ENCODE measurements around the gene CIZ1. TPM values are rescaled to one million over a fixed set of nuclear protein-coding genes. Genes with fewer than 3 reads are reported as not detected.
A peak's percentile ranks its signal among the peaks of the same experiment; 100 is the strongest.

Gene CIZ1
- total and polyA plus RNA-seq, 9 of the 15 experiments (the other 6 are each of a cell fraction or from before 2014, with no cell fraction given) = 6.6 to 329 (median 87.8) TPM

DNA sequence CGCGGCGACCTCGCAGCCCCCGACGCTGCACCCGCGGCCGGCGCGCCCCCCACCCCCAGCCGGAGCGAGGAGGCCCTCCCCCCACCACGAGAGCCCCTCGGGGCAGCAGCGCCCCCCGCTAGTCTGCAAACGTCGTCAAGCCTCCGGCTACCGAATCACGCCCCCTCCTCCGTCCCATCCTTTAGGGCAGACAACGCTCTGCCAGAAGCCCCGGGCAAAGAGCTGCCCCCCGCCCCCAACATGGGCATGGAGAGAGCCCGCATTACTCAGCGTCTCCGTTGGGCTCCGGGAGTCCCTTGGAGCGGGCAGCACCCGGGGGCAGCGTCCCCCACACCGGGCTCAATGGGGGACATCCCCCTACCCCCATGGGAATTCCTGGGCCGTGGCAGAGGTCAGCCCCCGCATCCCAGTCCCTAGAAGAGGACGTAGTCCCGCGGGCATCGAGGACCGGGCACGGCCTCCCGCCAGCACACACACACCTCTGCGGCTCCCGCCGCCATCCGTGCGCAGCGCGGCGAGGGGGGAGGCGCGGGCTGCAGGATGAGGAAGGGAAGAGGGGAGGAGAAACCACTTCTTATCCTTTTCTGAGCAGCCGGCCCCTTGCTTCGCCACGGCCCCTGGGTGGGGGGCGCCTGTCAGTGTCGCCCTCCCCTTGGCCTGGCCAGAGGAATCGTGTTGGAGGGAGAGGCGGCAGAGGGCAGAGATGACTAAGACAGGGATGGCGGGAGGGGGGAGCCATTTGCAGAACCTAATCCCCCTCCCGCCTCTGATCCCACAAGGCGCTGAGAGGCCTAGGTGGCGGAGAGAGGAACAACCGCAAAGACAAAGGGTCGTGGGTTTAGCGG lies 12.6 kb upstream of the CIZ1 start (continued):
- TF ChIP-seq, protein P1, sequence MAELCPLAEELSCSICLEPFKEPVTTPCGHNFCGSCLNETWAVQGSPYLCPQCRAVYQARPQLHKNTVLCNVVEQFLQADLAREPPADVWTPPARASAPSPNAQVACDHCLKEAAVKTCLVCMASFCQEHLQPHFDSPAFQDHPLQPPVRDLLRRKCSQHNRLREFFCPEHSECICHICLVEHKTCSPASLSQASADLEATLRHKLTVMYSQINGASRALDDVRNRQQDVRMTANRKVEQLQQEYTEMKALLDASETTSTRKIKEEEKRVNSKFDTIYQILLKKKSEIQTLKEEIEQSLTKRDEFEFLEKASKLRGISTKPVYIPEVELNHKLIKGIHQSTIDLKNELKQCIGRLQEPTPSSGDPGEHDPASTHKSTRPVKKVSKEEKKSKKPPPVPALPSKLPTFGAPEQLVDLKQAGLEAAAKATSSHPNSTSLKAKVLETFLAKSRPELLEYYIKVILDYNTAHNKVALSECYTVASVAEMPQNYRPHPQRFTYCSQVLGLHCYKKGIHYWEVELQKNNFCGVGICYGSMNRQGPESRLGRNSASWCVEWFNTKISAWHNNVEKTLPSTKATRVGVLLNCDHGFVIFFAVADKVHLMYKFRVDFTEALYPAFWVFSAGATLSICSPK (IDR thresholded peaks at IDR 0.05; ENCODE audit: borderline replicate concordance) = 0 out of 2 replicates have a peak, but pooled peaks have one; percentile 20
- TF ChIP-seq RBM34 (IDR thresholded peaks at IDR 0.05; ENCODE audit: borderline replicate concordance, insufficient read depth, low read length) (no peak), JUN (IDR thresholded peaks at IDR 0.05; ENCODE audit: borderline replicate concordance, low read depth, low read length) (peak; percentile 56), JUN (CRISPR knock-in tag; IDR thresholded peaks at IDR 0.05; ENCODE audit: borderline replicate concordance) (no peak), ZSCAN32 (CRISPR knock-in tag; IDR thresholded peaks at IDR 0.05) (peak; percentile 46; the same call in 1 of the 2 replicates), RBM17 (IDR thresholded peaks at IDR 0.05; ENCODE audit: borderline replicate concordance, low read depth, low read length) (no peak), E2F3 (CRISPR knock-in tag; IDR thresholded peaks at IDR 0.05) (peak; percentile 66; the same call in 1 of the 2 replicates), WHSC1 (IDR thresholded peaks at IDR 0.05; ENCODE audit: low read length) (no peak), U2AF2 (optimal IDR thresholded peaks at IDR 0.05; ENCODE audit: low read depth, low read length) (no peak), PCBP2 (IDR thresholded peaks at IDR 0.05; ENCODE audit: low read depth, low read length, poor library complexity, severe bottlenecking) (no peak), ZNF780A (CRISPR knock-in tag; IDR thresholded peaks at IDR 0.05) (no peak), NFIX (CRISPR knock-in tag; IDR thresholded peaks at IDR 0.05; ENCODE audit: low read depth) (no peak), CBX2 (IDR thresholded peaks at IDR 0.05; ENCODE audit: insufficient read depth, low read length, poor library complexity, severe bottlenecking) (no peak), ARID3B (CRISPR knock-in tag; IDR thresholded peaks at IDR 0.05; ENCODE audit: borderline replicate concordance) (peak; percentile 93; the same call in 1 of the 2 replicates), ZNF518B (CRISPR knock-in tag; IDR thresholded peaks at IDR 0.05) (no peak), ZKSCAN1 (IDR thresholded peaks at IDR 0.05; ENCODE audit: low read depth, low read length) (peak; percentile 6; the same call in 1 of the 2 replicates)
- TF ChIP-seq, protein P2, sequence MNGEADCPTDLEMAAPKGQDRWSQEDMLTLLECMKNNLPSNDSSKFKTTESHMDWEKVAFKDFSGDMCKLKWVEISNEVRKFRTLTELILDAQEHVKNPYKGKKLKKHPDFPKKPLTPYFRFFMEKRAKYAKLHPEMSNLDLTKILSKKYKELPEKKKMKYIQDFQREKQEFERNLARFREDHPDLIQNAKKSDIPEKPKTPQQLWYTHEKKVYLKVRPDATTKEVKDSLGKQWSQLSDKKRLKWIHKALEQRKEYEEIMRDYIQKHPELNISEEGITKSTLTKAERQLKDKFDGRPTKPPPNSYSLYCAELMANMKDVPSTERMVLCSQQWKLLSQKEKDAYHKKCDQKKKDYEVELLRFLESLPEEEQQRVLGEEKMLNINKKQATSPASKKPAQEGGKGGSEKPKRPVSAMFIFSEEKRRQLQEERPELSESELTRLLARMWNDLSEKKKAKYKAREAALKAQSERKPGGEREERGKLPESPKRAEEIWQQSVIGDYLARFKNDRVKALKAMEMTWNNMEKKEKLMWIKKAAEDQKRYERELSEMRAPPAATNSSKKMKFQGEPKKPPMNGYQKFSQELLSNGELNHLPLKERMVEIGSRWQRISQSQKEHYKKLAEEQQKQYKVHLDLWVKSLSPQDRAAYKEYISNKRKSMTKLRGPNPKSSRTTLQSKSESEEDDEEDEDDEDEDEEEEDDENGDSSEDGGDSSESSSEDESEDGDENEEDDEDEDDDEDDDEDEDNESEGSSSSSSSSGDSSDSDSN (IDR thresholded peaks at IDR 0.05; ENCODE audit: borderline replicate concordance in 1 of 2, low read depth in 2 of 2, low read length in 2 of 2) = peak in 1 of 2 experiments; percentile 54; a peak in 1 of 4 replicates

Data from K562 (cell line).